ENCODE data around the gene FNBP1. TPM values are rescaled to one million over a fixed set of nuclear protein-coding genes. Genes with fewer than 3 reads are reported as not detected.
A peak's percentile ranks its signal among the peaks of the same experiment; 100 is the strongest.

FNBP1 gene
- total RNA-seq, 1 donor from 2014 or later: 25.6 TPM

GRCh38 chr9:130040984-130041647, 1.9 kb downstream of the FNBP1 start:
- TF ChIP-seq CTCF (conservative IDR thresholded peaks at IDR 0.05; ENCODE audit: low read depth, low read length): no peak
- peak overlapping the region; percentile 89 for H3K4me3 ChIP-seq (ENCODE audit: low read depth, low read length)
- no peak for DNase-seq (ENCODE audit: low read depth)

- peak; percentile 14 for TF ChIP-seq CTCF (conservative IDR thresholded peaks at IDR 0.05; ENCODE audit: low read depth, low read length)
- H3K4me3 ChIP-seq (ENCODE audit: low read depth, low read length): no peak overlapping the region
- no peak for DNase-seq (ENCODE audit: low read depth)
These were observed 3.4 kb downstream of the FNBP1 start for GRCh38 chr9:130039528-130040147.

- TF ChIP-seq CTCF (conservative IDR thresholded peaks at IDR 0.05; ENCODE audit: low read depth, low read length): no peak
- no peak overlapping the region for H3K4me3 ChIP-seq (ENCODE audit: low read depth, low read length)
- no peak for DNase-seq (ENCODE audit: low read depth)
These were observed 6.9 kb downstream of the FNBP1 start for GRCh38 chr9:130036099-130036498.

GRCh38 chr9:130034570-130034969, 8.4 kb downstream of the FNBP1 start:
- no peak for DNase-seq (ENCODE audit: low read depth)
- no peak for TF ChIP-seq CTCF (conservative IDR thresholded peaks at IDR 0.05; ENCODE audit: low read depth, low read length)
- no peak overlapping the region for H3K4me3 ChIP-seq (ENCODE audit: low read depth, low read length)

GRCh38 chr9:130030651-130031127, 12.3 kb downstream of the FNBP1 start:
- no peak for DNase-seq (ENCODE audit: low read depth)
- TF ChIP-seq CTCF (conservative IDR thresholded peaks at IDR 0.05; ENCODE audit: low read depth, low read length): no peak

GRCh38 chr9:130029223-130029973, 13.6 kb downstream of the FNBP1 start:
- no peak overlapping the region for H3K4me3 ChIP-seq (ENCODE audit: low read depth, low read length)
- TF ChIP-seq CTCF (conservative IDR thresholded peaks at IDR 0.05; ENCODE audit: low read depth, low read length): no peak
- no peak for DNase-seq (ENCODE audit: low read depth)

More at GRCh38 chr9:130030651-130031127, 12.3 kb downstream of the FNBP1 start:
- no peak overlapping the region for H3K4me3 ChIP-seq (ENCODE audit: low read depth, low read length)

All from epithelial cell of proximal tubule (primary cell).